IMR-90 (cell line): ENCODE data around the gene STX1B.

ENCODE experiments used
- BHLHE40 ChIP-seq: fragments of 150-350 bp; IDR thresholded peaks from 2 replicates; pipeline ENCODE4 v1.6.1; 2016; ENCODE audit warnings: mild to moderate bottlenecking, low read depth, low read length
- CEBPB ChIP-seq: IDR thresholded peaks from 2 replicates; pipeline ENCODE4 v1.6.1; 2012; ENCODE audit warnings: low read depth, low read length, improper control_type of control experiment
- CHD1 ChIP-seq: IDR thresholded peaks from 2 replicates; pipeline ENCODE4 v1.6.1; 2012; ENCODE audit warnings: low read depth, low read length, improper control_type of control experiment
- CTCF ChIP-seq: conservative IDR thresholded peaks from 2 replicates; pipeline ENCODE4 v1.5.1; 2012; ENCODE audit warnings: mild to moderate bottlenecking, low read depth, low read length, improper control_type of control experiment
- ELK1 ChIP-seq: fragments of 150-350 bp; IDR thresholded peaks from 2 replicates; pipeline ENCODE4 v1.6.1; 2016; ENCODE audit warnings: low read depth, mild to moderate bottlenecking, low read length, moderate library complexity, borderline replicate concordance
- FOS ChIP-seq: fragments of 150-350 bp; IDR thresholded peaks from 2 replicates; pipeline ENCODE4 v1.6.1; 2016; ENCODE audit warnings: low read depth, low read length
- POLR2A ChIP-seq: IDR thresholded peaks from 2 replicates; pipeline ENCODE4 v1.6.1; 2012; ENCODE audit warnings: mild to moderate bottlenecking, low read depth, low read length
- RAD21 ChIP-seq: IDR thresholded peaks from 2 replicates; pipeline ENCODE4 v1.6.1; 2012; ENCODE audit warnings: low read length, improper control_type of control experiment
- RCOR1 ChIP-seq: IDR thresholded peaks from 2 replicates; pipeline ENCODE4 v1.6.1; 2012; ENCODE audit warnings: mild to moderate bottlenecking, low read length, improper control_type of control experiment; ENCODE audit not compliant: insufficient replicate concordance

DNA sequence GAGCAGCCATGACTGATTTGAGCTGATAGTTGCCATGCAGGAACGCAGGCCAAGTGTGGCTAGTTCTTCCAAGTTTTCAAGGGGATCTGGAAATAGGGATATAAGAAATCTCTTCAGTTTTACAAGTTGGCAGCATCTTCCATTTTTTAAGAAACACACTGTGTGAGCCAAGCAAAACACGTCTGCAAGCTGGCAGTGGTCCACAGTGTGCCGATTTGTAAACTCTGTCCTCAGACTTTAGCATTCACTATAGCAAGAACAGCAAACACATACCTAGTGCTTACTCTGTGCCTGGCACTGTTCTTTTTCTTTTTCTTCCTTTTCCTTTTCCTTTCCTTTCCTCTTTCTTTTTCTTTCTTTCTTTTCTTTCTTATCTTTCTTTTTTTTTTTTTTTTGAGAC is 58.7 kb downstream of the STX1B start:
- TF ChIP-seq CTCF (no peak), BHLHE40 (no peak), POLR2A (no peak), CHD1 (no peak), CEBPB (no peak), RCOR1 (no peak), ELK1 (no peak), FOS (no peak), RAD21 (no peak)
